ENCODE results near the gene SPTA1. TPM values are rescaled to one million over a fixed set of nuclear protein-coding genes. Genes with fewer than 3 reads are reported as not detected.
A peak's percentile ranks its signal among the peaks of the same experiment; 100 is the strongest.

SPTA1 gene
- total and polyA plus RNA-seq, 2 of the 8 experiments (the other 6 are each of a cell fraction or from before 2014, with no cell fraction given): not detected

GRCh38 chr1:158731707-158732106 is 45.2 kb upstream of the SPTA1 start:
- Histone ChIP-seq H3K4me3 (ENCODE audit: extremely low read depth in 1 of 4, insufficient read depth in 2 of 4, low read depth in 3 of 4, low read length in 4 of 4) (no peak overlapping the region), H2BK120ac (replicated peaks; ENCODE audit: low read depth, low read length) (no peak overlapping the region), H3K9ac (replicated peaks in 1 of 4; ENCODE audit: extremely low read depth in 1 of 4, low read depth in 3 of 4, low read length in 3 of 4) (no peak overlapping the region; a peak in 1 of 7 replicates), H2BK20ac (ENCODE audit: low read length) (no peak overlapping the region), H3K79me1 (ENCODE audit: low read depth, low read length) (no peaks in the 10 kb centered on the region), H2BK12ac (ENCODE audit: low read depth, low read length) (no peak overlapping the region), H3K4me1 (replicated peaks in 1 of 4; ENCODE audit: control insufficient read depth in 3 of 4, insufficient read depth in 4 of 4, low read length in 3 of 4) (no peaks in the 10 kb centered on the region), H2AFZ (ENCODE audit: low read length) (no peak overlapping the region), H4K5ac (ENCODE audit: insufficient read length, low read depth, low read length) (no peak overlapping the region), H3K14ac (ENCODE audit: insufficient read length) (no peak overlapping the region), H3K79me2 (ENCODE audit: control insufficient read depth in 1 of 2, insufficient read depth in 2 of 2, low read length in 2 of 2) (no peaks in the 10 kb centered on the region), H2AK5ac (ENCODE audit: low read depth, low read length) (no peak overlapping the region), H4K91ac (replicated peaks; ENCODE audit: insufficient read length, low read length) (no peak overlapping the region), H3K4me2 (ENCODE audit: insufficient read depth in 1 of 2, low read depth in 2 of 2, low read length in 2 of 2) (no peak overlapping the region), H3K23ac (ENCODE audit: insufficient read length) (no peak overlapping the region), H4K8ac (ENCODE audit: extremely low read depth, insufficient read depth, low read length) (no peak overlapping the region), H3K9me3 (ENCODE audit: insufficient read depth in 2 of 2, low read depth in 1 of 2, low read length in 1 of 2) (no peaks in the 10 kb centered on the region), H3K56ac (replicated peaks; ENCODE audit: insufficient read length, low read depth, low read length) (no peak overlapping the region), H3K27me3 (replicated peaks in 1 of 4; ENCODE audit: control insufficient read depth in 3 of 4, extremely low read depth in 1 of 4, insufficient read depth in 3 of 4, low read length in 3 of 4) (no peaks in the 10 kb centered on the region), H4K20me1 (replicated peaks in 1 of 2; ENCODE audit: control insufficient read depth in 1 of 2, insufficient read depth in 2 of 2, low read length in 2 of 2) (no peaks in the 10 kb centered on the region), H3K4ac (replicated peaks; ENCODE audit: insufficient read length, low read depth, low read length) (peak overlapping the region; percentile 23), H2BK5ac (ENCODE audit: low read depth, low read length) (no peak overlapping the region), H2BK15ac (ENCODE audit: low read length) (no peak overlapping the region), H3K18ac (ENCODE audit: extremely low read depth, low read length) (no peak overlapping the region), H3K23me2 (ENCODE audit: low read depth, low read length) (no peaks in the 10 kb centered on the region), H3K27ac (ENCODE audit: low read depth, low read length) (no peak overlapping the region), H3K36me3 (ENCODE audit: control insufficient read depth in 2 of 4, insufficient read depth in 4 of 4, low read length in 3 of 4) (no peaks in the 10 kb centered on the region)
- FAIRE-seq (no peak), DNase-seq (ENCODE audit: low read depth in 1 of 2, low spot score in 2 of 2) (no peak)
- ChIA-PET POLR2A (ENCODE audit: partially characterized antibody) (no interaction called here), CTCF (ENCODE audit: partially characterized antibody) (interaction anchor here (1.4 kb wide), 1 partner anchor 10 kb away, joined by 3 read pairs; no protein-coding TSS in a partner anchor)
- WGBS, 2 experiments (ENCODE audit: extremely low coverage in 1 of 2, insufficient coverage in 1 of 2, insufficient read length in 1 of 2, insufficient replicate concordance in 2 of 2, low coverage in 1 of 2, low lambda C conversion rate in 2 of 2, missing lambda C conversion rate in 1 of 2): 91% methylated on average over 4 of the region's 4 CpGs; no CpG with 5 or more reads in 1 of the 2 experiments
- TF ChIP-seq ATF2 (IDR thresholded peaks at IDR 0.05; ENCODE audit: low read length): no peak
- TF ChIP-seq CBX5 (IDR thresholded peaks at IDR 0.05; ENCODE audit: low read depth, low read length): no peak
- TF ChIP-seq KDM4A (IDR thresholded peaks at IDR 0.05; ENCODE audit: low read depth, low read length, severe bottlenecking): no peak
- no peak for TF ChIP-seq RBBP5 (IDR thresholded peaks at IDR 0.05; ENCODE audit: borderline replicate concordance, low read depth, low read length)
- no peak for TF ChIP-seq POLR2A (IDR thresholded peaks at IDR 0.05; ENCODE audit: control extremely low read depth in 1 of 2, low read depth in 2 of 2, low read length in 2 of 2)
- no peak for TF ChIP-seq CHD2 (IDR thresholded peaks at IDR 0.05; ENCODE audit: low read length)
- TF ChIP-seq ASH2L (IDR thresholded peaks at IDR 0.05; ENCODE audit: low read length): no peak
- no peak for TF ChIP-seq SUZ12 (IDR thresholded peaks at IDR 0.05; ENCODE audit: low read length)
- no peak for TF ChIP-seq SRF (IDR thresholded peaks at IDR 0.05; ENCODE audit: low read depth, low read length)
- TF ChIP-seq EGR1 (IDR thresholded peaks at IDR 0.05; ENCODE audit: borderline replicate concordance, low read depth, low read length): no peak
- TF ChIP-seq BCL11A (IDR thresholded peaks at IDR 0.05; ENCODE audit: low read depth in 2 of 2, low read length in 2 of 2): no peak
- no peak for TF ChIP-seq FOSL1 (IDR thresholded peaks at IDR 0.05; ENCODE audit: insufficient read depth, low read depth, low read length)
- no peak for TF ChIP-seq MAFK (IDR thresholded peaks at IDR 0.05; ENCODE audit: low read depth, low read length)
- TF ChIP-seq HDAC2 (IDR thresholded peaks at IDR 0.05; ENCODE audit: borderline replicate concordance in 1 of 2, low read depth in 2 of 2, low read length in 2 of 2): no peak
